Astrocyte of the cerebellum (primary cell): ENCODE measurements around the gene UBE2I.

Experiments
- DNase-seq: peaks from one replicate; pipeline ENCODE4 v3.0.0-alpha.2; 2011; ENCODE audit warnings: low read depth
- H3K4me3 ChIP-seq: 2 replicates; pipeline ENCODE4 v1.5.1; 2011; ENCODE audit warnings: mild to moderate bottlenecking, low read depth, low read length, moderate library complexity
- CTCF ChIP-seq: IDR thresholded peaks from 2 replicates; pipeline ENCODE4 v1.5.1; 2012; ENCODE audit warnings: low read length, low read depth, moderate library complexity, mild to moderate bottlenecking; ENCODE audit errors: missing control alignments
- in situ Hi-C: cut with HindIII; loops from 2 replicates; pipeline ENCODE4 v1.10.0; 2017; ENCODE audit warnings: low sequenced_read_pairs

The UBE2I gene

DNA sequence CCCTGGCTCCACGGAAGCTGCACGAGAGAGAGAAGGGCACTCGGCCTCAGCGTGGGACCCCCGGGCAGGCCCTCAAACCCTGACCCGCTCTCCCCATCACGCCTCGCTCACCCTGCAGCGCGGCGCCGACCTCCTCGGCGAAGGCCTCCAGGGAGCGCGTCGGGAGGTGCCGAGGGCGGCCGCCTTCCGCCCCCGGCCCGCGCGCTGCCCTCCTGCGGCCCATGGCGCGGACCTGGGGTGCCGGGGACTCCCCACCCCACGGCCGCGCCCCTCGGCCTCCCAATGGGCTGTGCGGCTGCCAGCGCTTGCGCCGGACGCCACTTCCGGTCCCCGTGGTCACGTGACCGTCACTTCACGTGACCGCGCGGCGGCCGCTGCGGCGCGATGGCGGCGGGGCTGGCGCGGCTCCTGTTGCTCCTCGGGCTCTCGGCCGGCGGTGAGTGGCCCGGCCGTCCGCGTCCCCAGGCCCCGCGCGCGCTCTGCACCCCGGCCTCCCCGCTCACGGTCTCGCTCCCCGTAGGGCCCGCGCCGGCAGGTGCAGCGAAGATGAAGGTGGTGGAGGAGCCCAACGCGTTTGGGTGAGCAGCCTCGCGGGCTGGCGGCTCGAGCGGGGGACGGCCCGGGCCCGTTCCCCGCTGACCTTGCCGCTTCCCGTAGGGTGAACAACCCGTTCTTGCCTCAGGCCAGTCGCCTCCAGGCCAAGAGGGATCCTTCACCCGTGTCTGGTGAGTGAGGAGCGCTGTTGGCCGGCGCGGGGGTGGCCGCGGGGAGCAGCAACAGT, 42.3 kb downstream of the UBE2I start, which contains the start of the genes GNPTG and TSR3:
GNPTG (plus strand) TSS at position 350 of the 781 bp plus-strand sequence; CDS start at position 385, 35 bp downstream.
TSR3 (minus strand) TSS at position 297 of the 781 bp plus-strand sequence; CDS start at position 223, 74 bp downstream.
- peak within 1 kb of the TSS; percentile 94 for H3K4me3 ChIP-seq
- DNase-seq = peak; percentile 54
- in situ Hi-C loops = no loop called here
- TF ChIP-seq CTCF = no peak

DNA sequence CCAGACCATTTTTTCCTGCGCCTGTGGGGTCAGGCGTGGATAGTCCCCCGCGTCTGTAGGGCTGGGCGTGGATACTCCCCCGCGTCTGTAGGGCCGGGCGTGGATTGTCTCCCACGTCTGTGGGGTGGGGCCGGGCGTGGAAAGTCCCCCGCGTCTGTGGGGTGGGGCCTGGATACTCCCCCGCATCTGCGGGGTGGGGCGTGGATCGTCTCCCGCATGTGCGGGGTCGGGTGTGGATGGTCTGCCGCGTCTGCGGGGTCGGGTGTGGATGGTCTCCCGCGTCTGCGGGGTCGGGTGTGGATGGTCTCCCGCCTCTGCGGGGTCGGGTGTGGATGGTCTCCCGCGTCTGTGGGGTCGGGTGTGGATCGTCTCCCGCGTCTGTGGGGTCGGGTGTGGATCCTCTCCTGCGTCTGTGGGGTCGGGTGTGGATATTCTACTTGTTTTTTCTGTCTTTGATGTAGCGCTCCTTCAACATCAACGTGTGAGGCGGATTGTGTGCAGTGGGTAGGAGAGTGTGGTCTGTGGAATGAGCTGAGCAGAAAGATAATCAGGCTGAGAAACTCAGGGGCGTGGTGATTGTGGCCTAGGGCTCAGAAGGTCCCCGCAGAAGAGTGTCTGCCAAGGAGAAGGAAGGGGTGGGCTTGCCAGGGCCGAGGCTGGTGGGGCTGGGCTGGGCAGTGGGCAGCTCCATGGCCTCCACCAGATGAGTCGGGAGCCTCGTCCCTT, 45.5 kb downstream of the UBE2I start:
- TF ChIP-seq CTCF = no peak
- no peak overlapping the region for H3K4me3 ChIP-seq
- in situ Hi-C loops = no loop called here
- DNase-seq = no peak

DNA sequence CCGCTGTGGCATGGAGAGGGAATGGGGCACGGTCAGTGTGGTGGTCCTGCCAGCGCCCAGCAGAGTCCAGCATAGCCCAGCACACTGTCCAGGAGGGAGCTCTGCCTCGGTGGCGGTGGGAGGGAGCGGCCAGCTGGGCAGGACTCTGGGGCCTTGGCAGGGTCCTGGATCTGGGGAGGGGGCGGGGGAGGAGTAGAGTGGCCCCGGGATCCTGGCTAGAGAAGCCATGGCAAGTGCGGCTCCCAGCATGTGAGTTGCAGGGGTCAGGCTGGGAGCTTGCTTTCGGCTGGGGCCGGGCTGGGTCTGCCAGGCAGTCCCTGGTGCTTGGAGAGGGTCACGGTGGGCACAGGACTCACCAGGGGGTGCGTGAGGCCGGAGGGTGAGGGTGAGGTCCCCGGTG, 46.2 kb downstream of the UBE2I start:
- no peak overlapping the region for H3K4me3 ChIP-seq
- TF ChIP-seq CTCF = no peak
- in situ Hi-C loops = no loop called here
- no peak for DNase-seq

DNA sequence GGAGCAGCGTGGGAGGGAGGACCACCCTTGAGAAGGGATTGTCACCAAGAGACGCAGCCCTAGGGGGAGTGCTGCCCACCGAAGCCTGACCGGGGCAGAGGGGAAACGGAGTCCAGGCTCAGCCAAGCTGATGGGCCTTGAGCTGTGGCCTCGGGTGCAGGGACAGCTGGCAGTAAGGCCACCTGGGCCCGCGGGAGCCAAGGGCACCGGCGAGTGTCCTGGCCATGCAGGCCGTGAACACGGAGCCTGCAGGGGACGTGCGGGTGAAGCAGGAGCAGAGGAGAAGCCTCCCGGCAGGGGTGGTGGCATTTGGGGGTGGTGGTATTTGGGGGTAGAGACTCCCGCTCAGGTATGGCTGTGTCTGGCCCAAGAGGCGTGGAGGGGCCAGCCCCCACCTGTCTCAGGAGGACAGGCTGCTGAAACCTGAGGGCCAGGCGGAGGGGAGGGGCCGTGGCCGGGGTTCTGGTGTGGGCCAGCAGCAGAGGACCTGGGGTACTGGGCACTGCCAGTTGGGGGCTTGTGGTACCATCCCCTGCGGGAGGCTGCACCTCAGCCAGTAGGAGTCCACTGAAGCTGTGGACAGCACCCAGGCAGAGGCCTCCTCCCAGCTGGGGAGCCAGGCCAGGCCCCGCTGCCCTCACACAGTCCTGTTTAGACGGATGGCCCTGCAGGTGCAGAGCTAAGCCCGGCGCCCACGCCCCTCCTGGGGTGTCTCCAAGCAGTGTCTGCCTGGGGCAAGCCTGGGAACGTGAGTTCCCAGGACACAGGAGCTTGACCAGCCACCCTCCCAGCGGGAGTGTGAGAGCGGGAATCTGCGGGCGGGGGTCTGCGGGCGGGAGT, 46.8 kb downstream of the UBE2I start:
- in situ Hi-C loops = no loop called here
- DNase-seq = no peak
- H3K4me3 ChIP-seq = no peak overlapping the region
- TF ChIP-seq CTCF = no peak

DNA sequence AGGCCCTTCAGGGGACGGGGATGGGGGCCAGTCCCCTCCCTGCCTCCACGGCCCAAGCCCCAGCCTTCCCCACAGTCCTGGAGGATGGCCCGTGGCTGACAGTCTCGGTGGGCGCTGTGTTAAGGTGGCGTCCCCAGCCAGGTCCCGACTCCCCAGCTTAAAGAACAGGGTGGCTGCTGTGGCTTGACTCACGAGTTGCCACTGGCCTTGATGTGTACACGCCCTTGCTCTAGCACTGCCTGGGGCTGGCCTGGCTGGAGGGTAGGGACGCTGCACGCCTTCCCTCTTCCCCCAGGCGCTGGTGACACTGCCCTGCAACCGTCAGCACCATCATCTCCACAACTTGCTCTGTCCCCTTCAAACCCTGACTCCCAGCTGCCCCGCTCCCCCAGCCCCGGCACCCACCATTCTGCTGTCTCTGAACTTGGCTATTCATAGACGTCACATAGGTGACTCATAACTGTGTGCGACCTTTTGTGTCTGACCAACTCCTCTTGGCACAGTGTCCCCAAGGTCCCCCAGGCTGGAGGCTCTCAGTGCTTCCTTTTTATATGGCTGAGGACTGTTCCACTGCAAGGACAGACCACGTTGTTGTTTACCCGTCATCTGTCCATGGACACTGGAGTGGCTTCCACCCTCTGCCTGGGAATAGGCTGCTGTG, 48.6 kb downstream of the UBE2I start:
- TF ChIP-seq CTCF = no peak
- no peak for DNase-seq
- in situ Hi-C loops = no loop called here
- H3K4me3 ChIP-seq = no peak overlapping the region
